HTERT RPE-1 (cell line): ENCODE results near the gene BMPR1A.
"Not testable (repeated sequence)": the region's sequence is repeated elsewhere in the genome, so short reads cannot be mapped to it uniquely, and the experiment has no call there.

ENCODE experiments used
- in situ Hi-C: fragments of 300-500 bp; cut with MboI; formaldehyde crosslinking; loops from 4 replicates; pipeline ENCODE4 v1.14.3; 2020; ENCODE audit warnings: low sequenced_read_pairs

BMPR1A gene

DNA sequence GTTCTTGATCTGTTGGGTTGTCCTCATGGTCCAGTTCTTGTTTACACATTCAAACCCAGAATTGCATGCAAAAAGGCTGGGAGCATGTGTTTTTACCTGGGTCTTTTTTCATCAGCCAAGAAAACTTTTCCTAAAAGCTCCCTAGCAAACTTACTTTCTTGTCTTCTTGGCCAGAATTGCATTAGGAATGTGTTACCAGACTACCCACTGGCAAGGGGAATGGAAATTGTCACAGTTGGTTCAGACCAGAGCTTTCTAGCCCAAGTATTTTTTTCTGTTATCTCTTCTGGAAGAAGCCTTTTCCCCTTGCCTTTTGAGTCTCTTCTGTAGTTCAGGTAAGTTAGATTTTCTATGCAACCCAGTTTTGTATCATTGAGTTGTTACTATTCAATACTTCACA, 77.5 kb downstream of the BMPR1A start:
- in situ Hi-C loops = no loop called here

DNA sequence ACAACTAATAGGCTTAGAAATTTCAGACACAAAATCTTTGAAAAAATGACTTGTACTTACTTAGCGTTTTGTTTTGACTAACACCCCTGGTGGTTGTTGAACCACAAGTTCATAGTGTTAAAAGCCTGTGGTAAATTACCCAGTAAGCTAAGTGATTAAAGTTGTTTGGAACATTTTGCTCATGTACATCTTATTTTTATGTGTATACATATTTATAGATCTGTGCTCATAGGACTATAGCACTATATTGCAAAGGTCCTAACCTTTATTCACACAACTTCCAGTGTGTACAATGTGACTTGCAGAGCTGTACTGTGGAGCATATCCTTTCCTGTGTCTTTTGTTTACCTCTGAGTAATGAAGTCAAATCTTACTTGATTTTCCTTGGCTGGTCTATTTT, 79.6 kb downstream of the BMPR1A start:
- in situ Hi-C loops = no loop called here

DNA sequence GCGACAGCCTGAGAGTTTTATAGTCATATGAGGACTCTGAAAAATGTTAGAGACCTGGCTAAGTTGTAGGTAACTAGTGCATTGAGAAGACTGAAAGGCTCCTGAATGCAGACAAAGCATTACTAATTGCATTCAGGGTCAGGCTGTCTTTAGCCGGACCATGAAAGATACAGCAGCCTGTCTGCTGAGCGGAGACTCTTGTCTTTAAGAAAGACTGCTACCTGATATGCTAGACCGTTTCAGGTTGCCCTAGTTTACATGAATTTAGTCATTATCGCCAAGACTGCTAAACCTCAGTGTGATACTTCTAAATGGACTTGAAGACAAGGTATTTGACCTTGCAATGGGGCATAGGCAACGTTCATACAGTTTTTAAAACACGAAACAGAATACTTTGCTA, 81.2 kb downstream of the BMPR1A start:
- in situ Hi-C loops = no loop called here

DNA sequence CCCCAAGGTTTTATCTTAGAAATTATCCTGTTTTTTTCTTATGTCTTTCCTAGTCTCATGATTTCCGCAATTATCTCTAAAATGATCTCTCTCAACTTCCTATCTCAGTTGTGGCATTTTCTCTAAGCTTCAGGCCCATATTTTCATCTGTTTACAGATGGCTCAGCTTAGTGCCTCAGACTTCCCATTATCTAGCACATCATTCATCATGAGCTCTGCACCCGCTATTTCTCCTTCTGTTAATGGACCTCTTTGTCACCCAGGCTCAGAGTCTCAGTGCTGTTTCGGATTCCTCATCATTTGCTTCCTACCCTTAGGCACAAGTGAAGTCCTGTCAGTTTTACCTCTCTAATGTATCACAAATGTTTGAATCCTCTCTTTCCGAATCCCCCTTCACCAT, 84.1 kb downstream of the BMPR1A start:
- in situ Hi-C loops = no loop called here

DNA sequence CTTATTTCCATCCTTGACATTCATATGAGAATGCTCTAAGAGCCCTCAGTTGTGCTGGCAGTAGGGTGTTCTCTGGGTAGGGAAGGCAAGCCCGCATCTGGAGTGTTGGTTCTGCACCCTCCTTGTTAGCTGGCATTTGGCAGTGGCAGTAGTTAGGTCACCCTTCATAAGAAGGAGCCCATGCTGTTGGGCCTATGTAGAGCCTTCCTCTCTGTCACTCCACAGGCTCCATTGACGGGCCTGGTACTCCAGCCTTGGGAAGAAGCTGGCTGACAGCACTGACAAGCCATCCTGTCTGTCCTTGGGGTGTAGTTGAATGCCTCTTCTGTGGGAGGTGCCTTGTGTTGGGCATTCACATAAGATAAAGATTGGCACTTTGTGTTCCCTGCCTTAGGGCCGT, 89.7 kb downstream of the BMPR1A start:
- in situ Hi-C loops = no loop called here

DNA sequence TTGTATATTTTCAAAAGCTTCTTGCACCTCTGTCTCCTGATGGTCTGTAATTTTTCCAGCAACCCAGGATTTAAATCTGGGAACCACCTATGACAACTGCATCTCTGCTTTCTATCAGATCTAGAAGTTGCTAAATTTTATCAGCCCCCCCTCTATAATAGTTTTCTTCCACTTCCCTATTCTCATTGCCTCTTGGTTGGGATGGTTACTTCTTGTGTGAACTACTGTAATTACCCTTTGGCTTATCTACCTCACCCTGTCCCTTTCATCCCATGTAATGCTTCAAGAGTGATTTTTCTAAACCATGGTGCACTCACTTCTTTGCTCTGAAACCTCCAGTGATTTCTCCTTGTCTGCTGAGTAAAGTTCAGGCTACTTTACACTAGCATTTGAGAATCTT, 92.3 kb downstream of the BMPR1A start:
- in situ Hi-C loops = no loop called here

DNA sequence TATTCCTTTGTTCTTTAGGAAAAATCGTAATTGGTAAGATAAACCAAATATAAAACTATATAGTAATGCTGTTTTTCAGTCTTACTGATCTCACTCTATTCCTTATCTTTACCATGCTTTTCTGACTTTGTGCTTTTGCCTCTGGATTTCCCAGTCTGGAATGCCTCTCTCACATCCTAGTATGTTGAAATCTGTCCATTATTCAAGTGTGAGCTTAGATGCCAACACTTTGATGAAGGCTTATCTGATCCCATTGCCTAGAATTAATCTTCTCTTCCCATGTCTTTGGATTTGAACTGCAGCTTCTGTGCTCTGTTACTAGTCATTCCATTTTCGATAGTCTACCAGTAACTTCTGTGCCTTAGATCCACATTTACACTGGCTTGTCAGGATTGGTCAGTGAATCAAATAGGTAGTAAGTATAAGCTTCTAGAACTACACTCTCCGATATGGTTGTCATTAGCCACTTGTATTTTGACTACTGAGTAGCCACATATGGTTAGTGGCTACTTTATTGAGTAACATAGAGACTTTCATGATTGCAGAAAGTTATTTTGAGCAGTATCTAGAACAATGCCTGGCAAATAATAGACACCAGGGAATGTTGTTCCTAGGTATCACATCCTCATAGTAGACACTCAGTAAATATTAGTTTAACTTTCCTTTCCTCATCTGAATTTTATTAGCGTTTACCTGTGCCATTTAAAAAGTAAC, 92.9 kb downstream of the BMPR1A start:
- in situ Hi-C loops = no loop called here

DNA sequence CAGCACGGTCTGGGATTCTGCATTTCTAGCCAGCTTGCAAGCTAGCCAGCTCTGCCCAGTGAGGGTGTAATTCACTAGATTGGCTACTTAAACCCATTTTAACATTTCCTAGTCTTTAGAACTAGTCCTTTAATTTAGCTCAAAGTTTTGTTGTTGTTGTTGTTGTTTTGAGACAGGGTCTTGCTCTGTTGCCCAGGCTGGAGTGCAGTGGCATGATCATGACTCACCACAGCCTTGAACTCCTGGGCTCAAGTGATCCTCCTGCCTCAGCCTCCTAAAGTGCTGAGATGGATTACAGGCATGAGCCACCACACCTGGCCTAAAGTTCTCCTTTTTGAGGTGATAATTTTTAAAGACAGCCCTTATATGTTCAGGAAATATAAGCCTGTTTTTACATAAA, 94.1 kb downstream of the BMPR1A start:
- in situ Hi-C loops = no loop called here

DNA sequence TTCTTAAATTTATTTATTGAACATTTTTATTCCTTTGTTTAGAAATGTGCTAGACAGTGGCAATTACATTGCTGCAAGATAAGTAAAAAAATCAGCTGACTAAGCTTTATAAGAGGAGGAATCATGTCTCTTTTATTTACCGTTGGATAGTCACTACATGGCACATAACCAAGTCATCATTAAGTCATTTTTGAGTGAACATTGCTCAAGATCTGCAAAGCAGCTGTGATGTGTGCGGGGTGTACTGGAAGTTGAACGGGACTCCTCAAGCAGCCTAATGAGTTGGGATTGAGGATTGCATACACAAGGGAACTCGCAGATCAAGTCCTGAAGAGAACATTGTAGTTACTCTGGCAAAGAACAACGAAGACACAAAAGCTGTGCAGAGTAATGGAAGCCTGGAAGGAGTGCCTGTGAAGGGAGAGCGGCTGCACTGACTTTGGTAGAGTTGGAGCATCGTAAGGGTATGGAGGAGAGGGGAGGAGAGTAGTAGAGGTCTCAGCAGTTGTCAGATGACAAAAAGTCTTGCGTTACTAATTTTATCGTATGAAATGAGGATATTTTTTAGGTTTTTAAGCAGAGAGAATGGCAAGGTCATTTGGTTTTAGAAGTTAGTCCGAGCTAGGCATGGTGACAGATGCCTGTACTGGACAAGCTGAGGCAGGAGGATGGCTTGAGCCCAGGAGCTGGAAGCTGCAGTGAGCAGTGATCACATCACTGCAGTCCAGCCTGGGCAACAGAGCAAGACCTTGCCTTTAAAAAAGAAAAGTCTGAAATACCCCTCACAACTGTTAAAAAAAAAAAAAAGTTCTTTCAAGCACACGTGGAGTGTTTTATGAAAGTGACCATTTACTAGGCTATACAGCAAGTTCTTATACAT, 95.1 kb downstream of the BMPR1A start:
- in situ Hi-C loops = no loop called here

DNA sequence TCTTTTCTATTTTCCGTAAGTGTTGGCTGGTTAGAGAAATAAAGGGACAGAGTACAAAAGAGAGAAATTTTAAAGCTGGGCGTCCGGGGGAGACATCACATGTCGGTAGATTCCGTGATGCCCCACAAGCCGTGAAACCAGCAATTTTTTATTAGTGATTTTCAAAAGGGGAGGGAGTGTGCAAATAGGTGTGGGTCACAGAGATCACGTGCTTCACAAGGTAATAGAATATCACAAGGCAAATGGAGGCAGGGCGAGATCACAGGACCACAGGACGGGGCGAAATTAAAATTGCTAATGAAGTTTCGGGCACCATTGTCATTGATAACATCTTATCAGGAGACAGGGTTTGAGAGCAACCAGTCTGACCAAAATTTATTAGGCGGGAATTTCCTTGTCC, 97.2 kb downstream of the BMPR1A start:
- in situ Hi-C loops = not testable (repeated sequence)

DNA sequence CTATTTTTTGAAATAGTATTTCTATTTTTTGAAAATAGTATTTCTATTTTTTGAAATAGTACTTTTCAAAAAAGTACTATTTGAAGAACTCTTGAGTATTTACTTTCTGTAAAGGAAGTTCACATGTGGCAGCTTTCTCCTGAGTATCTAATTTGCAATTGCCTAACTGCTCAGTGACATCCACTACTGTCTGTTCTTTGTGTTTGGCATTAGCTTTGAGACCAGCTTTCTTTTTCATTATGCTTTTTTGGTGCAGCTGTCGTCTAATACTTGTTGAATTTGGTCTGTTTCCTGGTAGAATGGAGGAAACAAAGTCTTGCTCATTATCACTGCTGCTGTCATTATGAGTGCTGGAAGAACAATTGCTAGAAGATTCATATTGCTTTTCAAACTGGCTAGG, 99.1 kb downstream of the BMPR1A start:
- in situ Hi-C loops = no loop called here

DNA sequence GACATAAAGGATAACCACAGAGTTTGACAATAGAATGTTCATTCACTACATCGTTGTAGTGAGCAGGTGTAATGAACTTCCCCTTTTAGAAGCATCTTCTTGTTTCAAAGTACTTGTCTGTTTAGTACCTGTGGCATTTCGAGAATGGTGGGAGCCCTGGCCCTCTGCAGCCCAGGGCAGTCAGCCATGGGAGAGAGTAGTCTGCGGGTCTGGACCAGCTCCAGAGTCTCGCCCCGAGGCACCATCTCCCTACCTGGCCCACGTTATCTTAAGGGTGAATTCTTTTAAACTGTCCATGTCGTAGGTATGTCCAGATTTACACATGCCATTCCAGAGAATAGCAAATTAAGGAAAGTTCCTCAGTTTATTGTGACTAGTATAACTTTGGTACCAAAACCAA, 99.7 kb downstream of the BMPR1A start:
- in situ Hi-C loops = no loop called here

DNA sequence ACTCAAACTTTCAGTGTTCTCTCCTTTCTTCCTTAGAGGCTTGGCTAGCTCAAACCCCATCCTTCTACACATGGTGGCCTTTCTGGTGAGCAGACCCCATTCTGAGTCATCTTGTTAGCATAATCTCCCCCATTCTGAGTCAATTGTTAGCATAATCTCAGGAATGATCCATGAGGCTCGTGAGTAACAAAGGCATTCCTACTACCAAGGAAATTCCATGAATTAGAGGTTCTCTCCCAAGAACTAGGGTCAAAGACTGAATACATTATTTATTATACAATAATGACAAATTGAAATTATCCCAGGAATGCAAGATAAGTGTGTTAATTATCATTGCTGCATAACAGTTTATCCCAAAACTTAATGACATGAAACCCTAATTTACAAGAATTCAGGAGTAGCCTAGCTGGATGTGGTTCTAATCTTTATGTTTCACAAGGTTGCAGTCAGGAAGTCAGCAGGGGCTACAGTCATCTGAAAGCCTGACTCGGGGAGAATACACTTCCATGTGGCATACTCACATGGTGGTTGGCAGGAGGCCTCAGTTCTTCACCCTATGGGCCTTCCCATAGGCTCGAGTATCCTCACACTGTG, 100.8 kb downstream of the BMPR1A start:
- in situ Hi-C loops = no loop called here

DNA sequence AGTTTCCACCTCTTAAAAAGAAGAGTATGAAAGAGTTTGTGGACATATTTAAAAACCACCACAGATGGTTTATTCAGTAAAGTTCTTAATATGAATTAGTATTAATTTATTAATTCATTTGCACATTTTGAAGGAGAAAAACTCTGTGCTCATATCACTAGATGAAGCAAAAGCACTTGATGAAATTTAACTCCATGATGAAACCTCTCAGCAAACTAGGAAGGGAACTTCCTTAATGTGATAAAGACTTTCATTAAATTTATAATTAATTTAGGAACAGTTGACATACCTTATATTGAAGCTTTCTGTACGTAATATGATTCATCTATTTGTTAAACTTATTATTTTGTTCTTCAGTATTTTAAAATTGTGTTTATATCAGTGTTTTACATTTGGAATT, 101.6 kb downstream of the BMPR1A start:
- in situ Hi-C loops = no loop called here

DNA sequence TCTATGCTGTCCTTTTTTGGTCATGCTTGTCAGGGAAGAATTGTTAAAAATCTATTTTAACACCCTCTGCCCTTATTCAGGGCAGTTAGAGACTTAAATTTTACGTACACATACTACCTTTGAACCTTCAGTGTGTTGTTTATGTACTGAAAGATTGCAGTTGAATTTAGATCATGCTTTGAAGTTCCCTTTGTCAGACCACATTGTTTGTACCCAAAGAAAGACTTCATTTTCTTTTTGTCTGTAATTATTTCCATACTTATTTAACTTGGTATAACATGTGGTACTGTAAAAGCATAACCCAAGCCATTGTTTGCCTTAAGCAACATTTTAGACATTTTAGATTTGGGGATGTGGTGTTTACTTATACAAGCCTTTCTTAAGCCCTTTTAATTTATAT, 104.9 kb downstream of the BMPR1A start:
- in situ Hi-C loops = no loop called here

DNA sequence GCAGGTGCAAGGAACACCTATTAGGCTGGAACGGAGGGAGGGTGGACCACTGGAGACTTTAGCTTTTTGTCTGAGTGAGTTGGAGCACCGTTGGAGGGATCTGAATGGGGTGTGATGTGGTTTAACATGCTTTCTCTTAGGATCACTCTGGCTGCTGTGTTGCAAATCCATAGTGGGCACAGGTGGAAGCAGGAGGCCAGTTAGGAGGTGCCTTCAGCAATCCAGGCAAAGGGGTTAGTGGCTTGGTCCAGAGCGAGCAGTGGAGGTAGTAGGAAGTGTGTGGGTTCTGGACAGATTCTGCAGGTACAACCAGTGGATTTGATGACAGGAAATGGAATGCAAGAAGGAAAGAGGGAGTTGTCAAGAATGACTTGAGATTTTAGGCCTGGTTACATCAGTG, 106.0 kb downstream of the BMPR1A start:
- in situ Hi-C loops = no loop called here

DNA sequence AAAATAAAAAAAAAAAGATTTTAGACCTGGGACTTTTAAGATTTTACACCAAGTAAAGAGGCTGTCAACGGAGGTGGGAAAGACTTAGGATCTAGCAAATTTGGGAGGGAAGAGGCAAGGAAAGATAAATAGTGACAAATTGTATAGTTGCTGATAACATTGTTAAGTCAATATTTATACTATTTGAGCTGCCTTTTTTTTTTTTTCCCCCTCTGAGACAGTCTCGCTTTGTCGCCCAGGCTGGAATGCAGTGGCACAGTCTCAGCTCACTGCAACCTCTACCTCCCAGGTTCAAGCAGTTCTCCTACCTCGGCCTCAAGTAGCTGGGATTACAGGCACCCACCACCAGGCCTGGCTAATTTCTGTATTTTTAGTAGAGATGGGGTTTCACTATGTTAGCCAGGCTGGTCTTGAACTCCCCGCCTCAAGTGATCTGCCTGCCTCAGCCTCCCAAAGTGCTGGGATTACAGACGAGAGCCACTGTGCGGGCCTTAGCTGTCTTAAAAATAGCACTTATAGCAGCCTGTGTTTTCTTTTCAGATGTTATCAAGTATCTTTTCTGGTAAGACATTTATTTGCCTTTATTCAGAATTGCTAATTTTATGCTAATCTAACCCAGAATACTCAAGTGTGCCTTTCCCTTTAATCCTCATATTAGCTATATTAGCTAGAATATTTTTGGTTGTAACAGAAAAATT, 106.5 kb downstream of the BMPR1A start:
- in situ Hi-C loops = no loop called here

DNA sequence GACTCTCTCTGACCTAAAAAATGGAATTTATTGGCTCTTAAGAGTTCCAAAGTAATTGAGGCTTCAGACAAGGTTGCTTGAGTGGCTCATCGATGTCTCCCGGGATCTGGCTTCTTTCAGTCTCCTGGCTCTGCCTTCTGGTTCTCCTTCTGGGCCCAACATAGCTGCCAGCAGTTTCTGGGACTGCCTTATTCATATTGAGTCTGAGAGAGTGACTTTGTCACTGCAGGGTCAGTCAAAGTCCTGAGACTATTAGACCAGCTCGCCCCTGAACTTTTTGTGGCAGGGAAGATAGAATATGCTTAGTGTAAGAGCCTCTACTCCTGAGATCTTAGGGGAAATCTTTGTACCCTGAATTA, 107.0 kb downstream of the BMPR1A start:
- in situ Hi-C loops = no loop called here

DNA sequence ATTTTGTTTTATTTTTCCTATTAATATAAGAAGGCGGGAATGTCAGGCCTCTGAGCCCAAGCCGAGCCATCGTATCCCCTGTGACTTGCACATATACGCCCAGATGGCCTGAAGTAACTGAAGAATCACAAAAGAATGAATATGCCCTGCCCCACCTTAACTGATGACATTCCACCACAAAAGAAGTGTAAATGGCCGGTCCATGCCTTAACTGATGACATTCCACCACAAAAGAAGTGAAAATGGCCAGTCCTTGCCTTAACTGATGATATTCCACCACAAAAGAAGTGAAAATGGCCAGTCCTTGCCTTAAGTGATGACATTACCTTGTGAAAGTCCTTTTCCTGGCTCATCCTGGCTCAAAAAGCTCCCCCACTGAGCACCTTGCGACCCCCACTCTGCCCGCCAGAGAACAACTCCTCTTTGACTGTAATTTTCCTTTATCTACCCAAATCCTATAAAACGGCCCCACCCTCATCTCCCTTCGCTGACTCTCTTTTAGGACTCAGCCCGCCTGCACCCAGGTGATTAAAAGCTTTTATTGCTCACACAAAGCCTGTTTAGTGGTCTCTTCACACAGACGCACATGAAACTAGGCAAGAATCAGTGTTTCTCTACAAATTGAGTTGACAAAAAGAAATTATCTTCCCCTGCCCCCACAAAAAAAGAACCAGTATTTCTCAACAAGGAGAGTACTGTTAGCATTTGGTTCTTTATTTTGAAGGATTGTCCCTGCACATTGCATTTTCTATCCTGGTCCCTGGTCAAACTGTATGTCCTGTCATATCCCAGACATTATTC, 108.8 kb downstream of the BMPR1A start:
- in situ Hi-C loops = not testable (repeated sequence)

DNA sequence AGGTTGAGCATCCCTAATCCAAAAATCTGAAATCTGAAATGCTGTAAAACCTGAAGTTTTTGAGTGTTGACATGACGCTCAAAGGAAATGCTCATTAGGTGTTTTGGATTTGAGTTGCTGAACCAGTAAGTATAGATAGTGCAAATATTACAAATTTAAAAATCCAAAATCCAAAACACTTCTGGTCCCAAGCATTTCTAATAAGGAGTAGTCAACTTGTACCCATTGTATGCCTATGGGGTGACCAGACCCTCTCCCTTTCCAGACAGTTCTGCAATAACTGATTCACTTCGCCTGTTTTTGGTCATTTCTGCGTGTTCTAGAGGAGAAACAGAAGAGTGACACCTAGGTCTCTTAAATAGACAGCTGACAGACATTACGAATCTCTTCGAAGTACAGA, 110.7 kb downstream of the BMPR1A start:
- in situ Hi-C loops = no loop called here

DNA sequence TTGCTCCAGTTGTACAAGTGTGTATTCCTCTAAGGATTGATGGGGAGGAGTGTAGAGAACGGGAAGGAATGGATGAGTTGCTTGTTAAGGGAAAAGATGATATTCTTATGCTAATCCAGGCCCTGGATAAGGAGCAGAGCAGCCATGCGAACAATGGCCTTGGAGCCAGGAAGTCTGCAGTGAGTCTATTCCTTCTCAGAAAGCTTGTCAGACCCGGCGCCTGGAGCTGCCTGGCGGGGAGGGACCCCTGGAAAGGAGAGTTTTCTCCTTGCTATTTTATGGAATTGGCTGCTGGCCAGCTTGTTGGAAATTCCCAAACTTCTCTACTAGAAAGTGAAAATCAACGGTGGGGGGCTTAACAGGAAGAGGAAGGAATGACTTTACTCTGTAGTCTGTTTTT, 111.9 kb downstream of the BMPR1A start:
- in situ Hi-C loops = no loop called here
